CD4-positive, alpha-beta T cell treated with Interleukin-1 beta for 1 hour (primary cell): ENCODE results near the gene SGCE.

Source experiments
- DNase-seq, 2 donors: peaks; one replicate each; pipeline ENCODE4 v3.0.0-alpha.2; 2020 to 2022

The SGCE gene

DNA sequence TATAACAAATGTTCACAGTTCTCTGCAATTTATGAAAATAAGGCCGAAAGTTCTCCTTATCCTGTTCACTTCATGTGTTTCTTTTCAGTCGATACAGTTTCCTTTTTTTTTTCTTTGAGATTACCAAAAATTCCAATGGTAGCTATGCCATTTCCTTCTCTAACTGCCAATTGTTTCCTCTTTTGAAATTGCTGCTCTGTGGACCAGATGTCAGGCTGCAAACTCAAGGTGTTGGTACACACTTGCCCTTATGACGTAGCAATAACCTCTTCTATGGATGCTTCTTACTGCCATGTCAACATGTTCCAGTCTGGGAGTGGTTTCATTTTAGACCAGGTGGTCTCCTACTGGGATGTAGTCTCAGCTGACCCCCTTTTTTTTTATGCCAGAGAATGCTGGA is 93.4 kb downstream of the SGCE start:
- DNase-seq = no peak

DNA sequence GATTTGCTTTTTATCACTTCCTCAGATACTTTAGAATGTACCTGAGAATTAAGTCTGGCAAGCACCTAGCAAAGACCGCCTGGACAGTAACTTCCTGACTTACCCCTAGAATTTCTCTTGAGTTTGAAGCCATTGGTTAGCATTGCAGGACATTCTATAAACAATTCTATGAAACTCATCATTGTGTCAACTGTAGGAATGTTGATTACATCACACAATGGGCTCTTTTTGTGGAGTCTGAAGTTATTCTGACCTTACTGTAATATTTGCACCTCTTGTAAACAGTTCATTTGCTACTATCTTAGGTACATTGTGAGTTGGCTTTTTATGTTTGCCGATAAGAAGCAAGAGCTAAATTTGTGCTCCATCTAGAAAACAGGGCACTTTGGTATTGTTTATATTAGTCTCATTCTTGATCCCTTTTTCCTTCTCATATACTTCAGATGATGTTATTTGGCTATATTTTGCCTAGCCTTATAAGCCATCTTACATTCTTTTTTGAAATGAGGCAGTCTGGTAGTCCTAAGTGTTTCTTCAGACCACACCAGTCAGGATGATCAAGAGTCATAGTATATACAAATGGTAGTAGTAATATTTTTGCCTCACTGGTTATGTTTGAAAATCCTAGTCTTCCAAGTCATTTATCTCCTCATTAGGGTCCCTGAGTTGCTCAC is 94.0 kb downstream of the SGCE start:
- DNase-seq = no peak

DNA sequence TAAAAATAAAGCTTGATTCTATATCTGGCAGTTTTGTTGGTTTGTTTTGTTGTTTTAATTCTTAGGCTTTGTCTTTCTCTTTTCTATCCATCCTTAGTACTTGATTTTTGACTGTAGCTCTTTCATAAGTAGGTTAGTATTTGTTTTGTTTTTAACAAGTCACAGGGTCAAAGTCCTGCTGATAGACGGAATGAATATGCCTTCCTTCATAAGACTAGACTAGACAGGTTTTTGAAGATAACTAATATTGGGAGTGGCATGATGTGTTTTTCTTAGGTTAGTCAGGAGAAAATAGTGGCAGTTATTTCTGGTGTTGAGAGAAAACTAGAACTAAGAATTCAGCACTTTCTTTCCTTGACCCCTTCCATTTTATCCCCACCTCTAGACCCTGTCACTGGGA is 96.0 kb downstream of the SGCE start:
- DNase-seq = no peak

DNA sequence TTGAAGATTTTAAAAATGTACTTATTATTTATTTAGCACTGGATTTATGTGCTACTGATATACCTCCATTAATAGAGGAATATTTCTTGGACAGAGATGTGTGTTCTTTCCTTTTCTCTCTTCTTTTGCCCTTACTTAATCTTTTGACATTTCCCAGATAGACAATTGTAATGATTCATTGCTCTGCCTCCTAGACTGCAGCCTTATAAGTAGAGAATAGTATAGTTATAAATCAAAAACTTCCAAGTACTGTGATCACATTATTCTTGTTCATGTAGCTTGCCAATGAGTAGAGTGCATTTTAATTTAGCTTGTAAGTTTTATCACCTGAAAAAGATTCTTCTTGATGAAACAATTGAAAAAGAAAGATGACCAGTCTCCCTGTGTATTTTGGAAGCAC is 98.7 kb downstream of the SGCE start:
- DNase-seq = no peak

DNA sequence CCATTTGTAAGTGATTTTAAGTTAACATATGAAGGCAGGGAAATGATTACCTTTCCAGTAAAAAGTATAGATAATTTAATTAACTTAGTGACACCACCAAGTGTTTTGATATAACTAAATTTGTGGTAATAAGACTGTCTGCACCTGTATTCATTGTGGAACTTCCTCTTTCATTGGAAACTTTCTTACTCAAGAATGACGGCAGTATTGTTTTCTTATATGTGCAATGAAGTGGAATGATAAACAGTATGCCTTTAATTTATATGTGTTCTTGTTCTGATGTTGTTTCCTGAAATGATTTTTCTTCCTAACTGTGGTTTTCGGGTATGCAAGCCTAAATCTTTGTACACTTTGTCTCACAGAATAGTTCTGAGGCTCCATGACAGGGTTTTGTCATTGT is 99.9 kb downstream of the SGCE start:
- no peak for DNase-seq

DNA sequence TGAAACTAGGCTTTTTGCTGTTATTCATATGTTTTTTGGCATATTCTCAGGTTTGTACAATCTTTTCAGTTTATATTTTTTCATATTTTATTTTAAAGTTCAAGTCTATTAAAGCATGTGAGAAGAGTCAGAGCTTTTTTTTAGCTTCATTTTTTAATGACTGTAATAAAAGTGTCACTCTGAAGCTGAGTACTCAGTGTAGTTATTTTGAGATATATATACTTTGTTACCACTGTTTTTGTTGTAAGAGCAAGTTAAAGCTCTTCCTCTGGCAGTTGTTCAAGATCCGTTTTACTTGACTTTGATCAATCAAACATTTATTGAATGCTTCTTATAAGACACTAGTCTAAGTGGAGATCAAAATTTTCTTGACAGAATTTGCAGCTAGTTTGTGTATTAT is 108.8 kb downstream of the SGCE start:
- no peak for DNase-seq

DNA sequence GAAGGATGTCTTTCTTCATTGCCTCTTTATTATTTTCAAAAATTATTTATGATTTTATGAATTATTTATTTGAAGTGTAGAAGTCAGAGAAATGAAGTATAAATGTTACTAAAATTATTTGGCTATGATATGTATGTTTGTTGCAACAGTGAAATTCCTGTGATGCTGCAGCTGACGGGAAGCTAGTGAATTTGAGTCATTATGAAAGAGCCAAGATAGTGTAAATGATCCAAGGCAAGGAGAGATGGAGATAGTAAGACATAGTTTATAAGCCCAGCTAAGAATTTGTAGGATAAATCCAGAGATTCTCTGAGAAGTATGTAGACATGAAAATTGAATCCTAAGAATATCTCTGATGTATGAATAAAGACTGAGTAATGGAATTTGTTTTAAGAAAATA is 115.5 kb downstream of the SGCE start:
- DNase-seq = no peak
